GM23248 (cell line): ENCODE data around the gene NBEAL2.

Experiments
- EZH2 ChIP-seq: fragments of 200-600 bp; sonication (generic); IDR thresholded peaks from 2 replicates; pipeline ENCODE4 v1.6.1; 2018; ENCODE audit warnings: antibody characterized with exemption, mild to moderate bottlenecking; ENCODE audit not compliant: insufficient read depth, poor library complexity, severe bottlenecking
- EZH2phosphoT487 ChIP-seq: fragments of 200-600 bp; sonication (generic); IDR thresholded peaks from 2 replicates; pipeline ENCODE4 v1.6.1; 2018; ENCODE audit warnings: antibody characterized with exemption, moderate library complexity, mild to moderate bottlenecking, low read depth; ENCODE audit not compliant: insufficient read depth

GRCh38 chr3:46989146-46989810 is 9.8 kb downstream of the NBEAL2 start:
- TF ChIP-seq EZH2, result no peak
- TF ChIP-seq EZH2phosphoT487, result no peak
